ENCODE measurements around the gene TTLL11.
A peak's percentile ranks its signal among the peaks of the same experiment; 100 is the strongest.

The TTLL11 gene

DNA sequence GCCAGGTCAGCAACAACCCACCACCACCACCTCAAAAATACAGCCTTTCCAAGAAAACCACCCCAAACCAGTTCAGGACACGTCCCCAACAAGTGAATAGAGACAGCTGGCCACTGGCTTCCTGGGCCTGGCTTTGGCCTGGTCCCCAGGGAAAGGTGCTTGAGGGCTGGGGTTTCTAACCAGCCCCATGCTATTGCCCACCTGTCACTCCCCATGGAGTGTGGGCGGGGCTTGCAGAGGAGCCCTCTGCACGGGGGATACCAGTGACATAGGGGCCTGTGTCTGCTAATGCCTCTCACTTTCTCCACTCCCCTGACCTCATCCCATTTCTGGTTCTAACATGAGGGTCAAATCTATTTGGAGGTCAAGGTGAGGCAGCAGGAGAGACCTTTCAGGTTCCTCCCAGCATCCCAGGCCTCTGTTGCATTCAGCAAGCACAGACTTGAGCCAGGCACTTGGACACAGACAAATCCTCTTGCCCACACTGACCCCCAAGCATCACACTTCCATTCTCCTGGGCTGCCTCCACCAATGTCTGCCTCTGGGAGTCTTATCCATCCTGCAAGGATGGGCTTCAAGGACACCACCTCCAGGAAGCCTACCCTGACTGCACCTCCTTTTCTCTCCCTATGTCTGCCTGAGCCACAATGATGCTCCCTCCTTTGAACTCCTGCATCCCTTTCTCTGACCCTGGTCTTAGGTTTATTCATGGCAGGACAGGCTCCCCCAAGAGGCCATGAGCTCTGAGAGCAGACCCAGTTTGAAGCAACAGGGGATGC lies 16.1 kb upstream of the TTLL11 start:
- Histone ChIP-seq H3K9ac (ENCODE audit: low read depth, low read length) (no peak overlapping the region), H3K9me3 (ENCODE audit: control insufficient read depth, insufficient read depth, low read length) (no peaks in the 10 kb centered on the region), H3K36me3 (ENCODE audit: insufficient read depth, low read length) (no peaks in the 10 kb centered on the region), H3K4me1 (ENCODE audit: insufficient read depth, low read length) (peaks cover 26% of the 10 kb centered on the region)

DNA sequence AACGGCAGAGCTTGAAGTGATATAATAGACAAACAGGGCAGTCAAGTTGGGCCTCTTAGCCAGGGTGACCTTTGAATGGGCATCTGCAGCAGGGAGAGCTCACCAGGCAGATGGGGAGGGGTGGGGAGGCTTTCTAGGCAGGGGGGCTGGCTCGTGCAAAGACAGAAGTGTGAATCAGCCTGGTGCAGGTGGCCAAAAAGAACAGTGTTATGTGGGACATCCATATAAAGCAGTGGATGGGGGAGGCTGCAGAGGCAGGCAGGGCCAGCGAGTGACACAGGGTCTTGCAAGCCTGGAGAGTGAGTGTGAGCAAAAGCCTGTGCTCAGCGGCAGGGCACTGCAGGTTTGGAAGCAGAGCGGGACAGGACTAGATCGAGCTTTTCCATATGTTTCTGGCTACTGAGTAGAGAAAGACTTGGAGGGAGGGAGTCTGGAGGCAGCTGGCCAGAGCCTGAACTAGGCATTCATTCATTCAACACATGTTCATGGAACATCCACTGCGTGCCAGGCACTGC lies 14.2 kb upstream of the TTLL11 start:
- Histone ChIP-seq H3K9ac (ENCODE audit: low read depth, low read length) (no peak overlapping the region), H3K4me1 (ENCODE audit: insufficient read depth, low read length) (peaks cover 11% of the 10 kb centered on the region), H3K9me3 (ENCODE audit: control insufficient read depth, insufficient read depth, low read length) (no peaks in the 10 kb centered on the region), H3K36me3 (ENCODE audit: insufficient read depth, low read length) (no peaks in the 10 kb centered on the region)

DNA sequence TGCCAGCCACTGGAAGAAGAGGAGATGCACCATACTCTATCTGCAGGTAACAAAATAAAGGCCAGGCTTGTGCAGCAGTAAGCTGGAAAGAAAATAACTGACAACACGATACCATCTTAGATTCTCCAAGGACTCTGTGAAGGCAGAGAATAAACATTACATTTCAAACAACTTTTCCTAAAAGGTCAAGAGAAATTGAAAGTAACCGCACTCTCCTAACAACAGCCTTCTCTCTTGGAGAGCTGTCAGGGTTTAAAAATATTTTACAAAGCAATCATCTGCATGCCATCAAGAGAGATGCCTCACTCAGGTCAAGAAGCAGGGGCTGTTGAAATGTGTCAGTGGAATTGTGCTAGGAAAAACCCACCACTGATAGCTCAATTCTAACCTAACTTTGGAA lies 13.5 kb upstream of the TTLL11 start:
- H3K9ac ChIP-seq (ENCODE audit: low read depth, low read length): no peak overlapping the region
- H3K4me1 ChIP-seq (ENCODE audit: insufficient read depth, low read length): peaks cover 9% of the 10 kb centered on the region
- H3K9me3 ChIP-seq (ENCODE audit: control insufficient read depth, insufficient read depth, low read length): no peaks in the 10 kb centered on the region
- no peaks in the 10 kb centered on the region for H3K36me3 ChIP-seq (ENCODE audit: insufficient read depth, low read length)

DNA sequence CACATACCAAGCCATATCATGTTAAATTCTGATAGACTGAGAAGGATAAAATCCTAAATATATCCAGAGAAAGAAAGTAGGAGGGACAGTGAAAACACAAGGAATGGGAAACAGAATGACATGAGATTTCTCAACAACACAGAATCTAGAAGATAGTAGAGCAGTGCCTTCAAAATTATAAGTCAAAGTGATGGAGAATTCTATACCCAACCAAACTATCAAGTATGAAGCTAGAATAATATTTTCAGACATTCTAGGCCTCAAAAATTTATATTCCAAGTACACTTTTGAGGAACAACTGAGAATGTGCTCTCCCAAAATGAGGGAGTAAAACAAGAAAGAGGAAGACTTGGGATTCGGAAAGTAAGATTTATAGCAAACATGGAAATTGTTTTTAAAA lies 10.9 kb upstream of the TTLL11 start:
- H3K36me3 ChIP-seq (ENCODE audit: insufficient read depth, low read length): no peaks in the 10 kb centered on the region
- H3K4me1 ChIP-seq (ENCODE audit: insufficient read depth, low read length): peaks cover 9% of the 10 kb centered on the region
- no peak overlapping the region for H3K9ac ChIP-seq (ENCODE audit: low read depth, low read length)
- H3K9me3 ChIP-seq (ENCODE audit: control insufficient read depth, insufficient read depth, low read length): no peaks in the 10 kb centered on the region

DNA sequence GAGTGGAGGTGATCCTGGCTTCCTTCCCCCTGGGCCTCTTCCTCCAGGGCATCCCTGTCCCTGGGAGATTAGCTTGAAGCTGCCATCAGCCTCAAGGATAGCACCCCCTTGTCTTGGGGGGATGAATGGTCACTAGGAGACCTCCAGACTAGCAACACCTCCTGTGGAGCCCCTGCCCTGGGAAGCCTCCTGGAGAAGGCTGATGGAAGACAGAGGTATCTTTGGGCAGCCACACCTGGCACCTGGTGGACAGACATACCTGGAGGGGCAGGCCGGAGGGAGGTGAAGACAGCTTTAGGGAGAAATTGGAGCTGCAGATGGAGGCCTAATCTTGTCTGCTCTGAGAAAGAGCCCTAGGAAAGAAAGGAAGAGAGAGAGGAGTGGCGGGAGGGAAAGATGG lies 9.0 kb upstream of the TTLL11 start:
- H3K9ac ChIP-seq (ENCODE audit: low read depth, low read length): no peak overlapping the region
- H3K9me3 ChIP-seq (ENCODE audit: control insufficient read depth, insufficient read depth, low read length): no peaks in the 10 kb centered on the region
- no peaks in the 10 kb centered on the region; the same call in 1 of the 2 replicates for H3K4me1 ChIP-seq (ENCODE audit: insufficient read depth, low read length)
- no peaks in the 10 kb centered on the region for H3K36me3 ChIP-seq (ENCODE audit: insufficient read depth, low read length)

DNA sequence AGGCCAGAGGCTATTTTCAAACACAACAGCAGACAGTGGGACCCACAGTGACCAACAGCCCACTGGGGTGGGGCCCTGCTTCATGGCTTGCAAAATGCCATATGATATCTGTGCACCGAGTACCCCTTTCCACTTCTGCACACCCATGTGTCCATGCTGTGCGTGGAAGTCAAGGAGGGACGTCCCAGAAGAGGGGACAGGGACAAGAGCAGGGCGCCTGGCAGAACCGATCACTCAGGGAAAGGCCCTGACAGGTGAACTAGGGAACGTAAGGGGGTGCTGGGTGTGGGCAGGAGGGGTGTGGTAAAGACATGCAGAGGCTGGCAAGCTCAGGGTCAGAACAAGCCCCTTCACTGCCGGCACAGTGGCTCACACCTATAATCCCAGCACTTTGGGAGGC lies 7.6 kb upstream of the TTLL11 start:
- H3K36me3 ChIP-seq (ENCODE audit: insufficient read depth, low read length): no peaks in the 10 kb centered on the region
- no peaks in the 10 kb centered on the region for H3K9me3 ChIP-seq (ENCODE audit: control insufficient read depth, insufficient read depth, low read length)
- H3K4me1 ChIP-seq (ENCODE audit: insufficient read depth, low read length): no peaks in the 10 kb centered on the region; the same call in 1 of the 2 replicates
- H3K9ac ChIP-seq (ENCODE audit: low read depth, low read length): no peak overlapping the region

DNA sequence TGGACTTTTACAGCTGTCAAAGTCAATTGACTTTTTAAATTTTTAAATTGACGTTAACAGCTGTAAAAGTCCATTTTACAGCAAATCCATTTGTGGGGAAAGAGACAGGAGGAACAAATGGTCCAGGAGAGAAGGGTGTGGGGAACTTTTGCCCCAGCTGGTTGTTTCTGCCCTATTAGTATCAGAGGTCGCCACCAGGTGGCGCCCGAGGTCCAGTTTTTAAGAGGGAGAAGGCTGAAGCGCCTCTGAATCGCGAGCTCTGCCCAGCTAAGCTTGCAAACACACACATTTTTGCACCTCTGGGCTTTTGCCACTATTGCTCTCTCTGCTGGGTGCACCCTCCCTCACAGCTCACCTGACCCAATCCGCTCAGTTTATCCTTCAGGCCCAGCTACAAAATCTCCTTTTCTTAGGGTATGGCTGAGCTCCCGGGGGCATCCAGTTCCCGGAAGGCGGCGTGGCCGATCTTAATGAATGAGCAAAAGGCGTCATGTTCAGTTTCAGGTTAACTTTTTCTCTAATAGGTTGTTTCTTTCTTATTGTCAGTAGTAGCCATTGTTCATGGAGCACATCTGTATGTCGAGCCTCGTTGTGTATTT lies 6.3 kb upstream of the TTLL11 start:
- Histone ChIP-seq H3K9ac (ENCODE audit: low read depth, low read length) (no peak overlapping the region), H3K36me3 (ENCODE audit: insufficient read depth, low read length) (no peaks in the 10 kb centered on the region), H3K9me3 (ENCODE audit: control insufficient read depth, insufficient read depth, low read length) (no peaks in the 10 kb centered on the region), H3K4me1 (ENCODE audit: insufficient read depth, low read length) (peaks cover 3% of the 10 kb centered on the region; the same call in 1 of the 2 replicates)

DNA sequence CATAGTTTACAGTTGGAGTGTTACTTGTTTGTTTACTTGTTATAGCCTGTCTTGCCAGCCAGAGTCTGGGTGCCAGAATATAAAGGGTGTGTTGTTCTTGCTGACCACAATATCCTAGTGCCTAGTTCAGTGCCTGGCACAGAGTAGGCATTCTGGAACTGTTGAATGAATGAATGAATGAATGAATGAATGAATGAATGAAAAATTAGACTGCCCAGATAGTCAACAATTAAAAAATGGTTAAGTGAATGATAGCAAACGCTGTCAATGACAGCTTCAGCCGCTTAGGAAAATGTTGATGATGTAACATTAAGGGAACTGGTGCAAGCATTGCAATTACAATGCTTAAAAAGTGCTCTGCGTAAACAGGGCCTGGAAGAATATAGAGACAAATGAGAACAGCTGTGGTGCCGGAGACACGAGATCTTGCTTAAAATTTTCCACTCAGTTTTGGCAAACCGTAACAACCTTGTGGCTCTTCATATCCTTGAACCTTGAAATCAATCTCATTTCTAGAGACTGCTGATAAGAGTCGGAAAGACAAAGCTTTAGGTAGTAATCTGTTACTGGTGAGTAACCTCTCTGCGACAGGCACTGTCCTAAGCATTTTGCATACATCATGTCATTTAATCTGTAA lies 4.7 kb upstream of the TTLL11 start:
- no peaks in the 10 kb centered on the region for H3K36me3 ChIP-seq (ENCODE audit: insufficient read depth, low read length)
- no peaks in the 10 kb centered on the region for H3K9me3 ChIP-seq (ENCODE audit: control insufficient read depth, insufficient read depth, low read length)
- H3K9ac ChIP-seq (ENCODE audit: low read depth, low read length): no peak overlapping the region

DNA sequence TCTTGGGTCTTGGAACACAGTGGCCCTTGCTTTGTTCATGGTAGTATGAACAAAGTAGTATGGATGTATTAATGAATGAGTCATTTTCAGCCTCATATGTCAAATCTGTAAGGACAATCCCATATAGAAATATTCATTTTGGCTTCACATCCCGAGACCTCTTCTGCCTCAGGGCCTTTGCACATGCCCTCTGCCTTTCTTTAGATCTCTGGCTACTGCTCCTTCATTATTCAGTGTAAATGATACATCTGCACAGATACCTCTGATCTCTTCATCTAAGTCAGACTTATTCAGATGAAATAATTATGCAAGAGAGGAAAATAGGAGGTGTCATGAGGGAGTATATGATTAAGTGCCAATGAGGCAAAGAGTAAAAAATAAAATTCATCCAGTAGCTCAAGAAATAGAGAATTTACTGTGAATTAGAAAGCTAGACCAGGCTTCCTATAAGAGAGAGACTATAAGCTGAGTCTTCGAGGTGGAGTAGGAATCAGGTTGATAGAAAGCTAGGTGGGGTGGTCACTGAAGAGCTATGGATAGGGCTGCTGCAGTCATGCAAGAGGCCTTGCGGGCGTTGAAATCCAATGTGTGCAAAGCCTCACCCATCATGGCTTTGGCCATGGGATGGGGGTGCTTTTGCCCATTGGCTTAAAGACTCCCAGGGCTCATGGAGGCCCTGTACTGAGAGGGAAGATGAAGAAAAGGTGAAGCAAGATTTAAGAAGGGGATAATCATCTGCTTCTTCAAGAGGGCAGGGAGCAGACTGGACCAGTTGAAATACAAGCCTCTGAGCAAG lies 3.7 kb upstream of the TTLL11 start:
- Histone ChIP-seq H3K9me3 (ENCODE audit: control insufficient read depth, insufficient read depth, low read length) (no peaks in the 10 kb centered on the region), H3K36me3 (ENCODE audit: insufficient read depth, low read length) (no peaks in the 10 kb centered on the region), H3K9ac (ENCODE audit: low read depth, low read length) (no peak overlapping the region), H3K4me1 (ENCODE audit: insufficient read depth, low read length) (peaks cover 3% of the 10 kb centered on the region; the same call in 1 of the 2 replicates)

More for the DNA sequence above, 4.7 kb upstream of the TTLL11 start:
- peaks cover 3% of the 10 kb centered on the region; the same call in 1 of the 2 replicates for H3K4me1 ChIP-seq (ENCODE audit: insufficient read depth, low read length)

DNA sequence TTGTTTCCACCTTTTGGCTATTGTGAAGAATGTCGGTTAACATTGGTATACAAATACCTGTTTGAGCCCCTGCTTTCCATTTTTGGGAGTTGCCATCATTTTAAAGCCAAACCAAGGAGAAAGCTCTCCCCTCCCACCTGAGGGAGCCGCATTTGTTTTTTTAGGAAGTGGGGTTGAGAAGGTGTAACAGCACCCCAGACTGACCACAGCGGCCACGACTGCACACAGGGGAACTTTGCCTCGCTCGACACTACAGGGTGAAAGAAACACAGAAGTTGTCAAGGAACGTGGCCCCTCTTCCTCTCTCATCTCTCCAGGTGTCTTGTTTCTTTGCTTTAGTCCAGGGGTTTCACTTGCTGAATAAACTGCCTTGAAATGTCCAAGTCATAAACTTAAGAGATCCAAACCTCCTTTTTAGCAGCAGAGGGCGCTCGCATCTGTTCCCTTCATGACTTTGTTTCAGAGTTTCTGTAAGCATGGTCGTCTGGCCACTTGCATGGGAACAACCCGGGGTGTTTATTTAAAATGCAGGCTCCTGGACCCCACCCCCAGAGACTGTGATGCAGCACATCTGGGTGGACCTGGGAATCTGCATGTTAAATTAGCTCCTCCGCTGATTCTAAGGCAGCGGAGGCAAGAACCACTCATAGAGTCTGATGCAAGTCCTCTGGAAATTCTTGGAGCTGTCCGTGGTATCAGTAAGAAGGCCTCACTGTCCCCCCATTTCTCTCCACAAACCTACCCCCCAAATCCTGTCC lies 2.1 kb upstream of the TTLL11 start:
- peaks cover 3% of the 10 kb centered on the region; the same call in 1 of the 2 replicates for H3K4me1 ChIP-seq (ENCODE audit: insufficient read depth, low read length)
- no peaks in the 10 kb centered on the region for H3K9me3 ChIP-seq (ENCODE audit: control insufficient read depth, insufficient read depth, low read length)
- H3K36me3 ChIP-seq (ENCODE audit: insufficient read depth, low read length): no peaks in the 10 kb centered on the region
- no peak overlapping the region for H3K9ac ChIP-seq (ENCODE audit: low read depth, low read length)

DNA sequence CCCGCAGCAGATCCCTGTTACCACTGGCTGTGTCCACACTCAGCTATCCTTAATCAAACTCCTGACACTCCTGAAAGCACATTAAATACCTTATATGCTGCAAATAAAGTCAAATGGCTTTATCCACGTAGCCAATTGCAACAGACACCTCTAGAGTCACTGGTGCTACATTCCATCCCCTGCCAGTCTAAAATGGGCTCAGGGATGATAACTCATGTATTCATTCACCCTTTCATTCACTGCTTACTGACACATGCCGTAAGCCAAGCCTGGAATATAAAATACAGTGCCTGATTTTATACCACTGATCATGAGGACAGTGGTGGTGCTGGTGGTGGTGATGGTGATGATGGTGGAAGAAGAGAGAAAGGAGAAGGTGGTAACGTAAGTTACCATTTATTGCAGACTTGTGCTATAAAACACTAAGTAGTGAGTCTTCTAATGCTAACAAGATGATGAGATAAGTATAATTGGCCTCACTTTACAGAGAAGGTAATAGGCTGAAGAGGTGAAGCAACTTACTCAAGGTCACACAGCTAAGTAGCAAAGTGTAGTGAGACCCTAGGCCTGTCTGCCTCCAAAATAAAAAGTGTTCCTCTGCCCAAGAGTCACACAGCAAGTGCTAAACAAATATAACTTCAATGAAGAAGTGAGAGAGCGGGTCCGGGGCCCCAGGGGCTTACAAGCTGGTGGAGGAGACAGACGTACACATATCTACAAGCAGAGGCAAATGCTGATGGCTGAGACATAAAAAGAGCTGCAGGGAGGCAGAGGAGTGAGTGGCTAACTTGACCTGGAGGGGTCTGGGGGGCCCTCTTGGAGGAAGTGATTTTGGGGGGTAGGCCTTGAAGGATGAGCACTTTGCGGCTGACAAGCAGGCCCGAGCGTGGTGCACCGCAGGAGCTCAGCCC lies 1.2 kb downstream of the TTLL11 start:
- H3K36me3 ChIP-seq (ENCODE audit: insufficient read depth, low read length): no peaks in the 10 kb centered on the region
- peak overlapping the region; percentile 41 for H3K9ac ChIP-seq (ENCODE audit: low read depth, low read length)
- H3K4me1 ChIP-seq (ENCODE audit: insufficient read depth, low read length): 0 out of 2 replicates have a peak, but pooled peaks cover 3% of the 10 kb centered on the region
- no peaks in the 10 kb centered on the region for H3K9me3 ChIP-seq (ENCODE audit: control insufficient read depth, insufficient read depth, low read length)

DNA sequence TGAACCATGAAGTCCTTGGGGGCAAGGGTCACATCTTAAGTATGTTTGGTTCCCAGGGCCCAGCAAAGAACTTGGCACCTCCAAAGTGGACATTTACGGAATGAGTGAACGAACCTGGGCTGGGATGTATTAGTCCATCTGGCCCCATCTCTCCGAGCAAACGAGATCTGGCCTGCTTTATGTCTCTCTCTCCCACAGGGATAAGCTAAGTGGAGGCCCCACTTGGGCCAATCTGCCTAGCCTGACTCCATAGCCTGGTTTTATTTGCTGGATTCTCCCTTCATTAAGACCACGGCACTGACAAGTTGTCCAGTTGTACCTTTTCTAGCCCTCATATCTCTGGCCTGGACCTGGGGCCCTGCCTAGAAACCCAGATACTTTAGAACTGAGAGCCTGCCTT lies 2.1 kb downstream of the TTLL11 start:
- Histone ChIP-seq H3K9me3 (ENCODE audit: control insufficient read depth, insufficient read depth, low read length) (no peaks in the 10 kb centered on the region), H3K4me1 (ENCODE audit: insufficient read depth, low read length) (0 out of 2 replicates have a peak, but pooled peaks cover 3% of the 10 kb centered on the region), H3K36me3 (ENCODE audit: insufficient read depth, low read length) (no peaks in the 10 kb centered on the region), H3K9ac (ENCODE audit: low read depth, low read length) (no peak overlapping the region)
